Lower leg skin (tissue), 3 donors: ENCODE results near the gene SCRN1.

Experiments
- CTCF ChIP-seq, 3 donors: fragments of 450-650 bp; IDR thresholded peaks; one replicate each; pipeline ENCODE4 v1.5.1; 2016; ENCODE audit warnings: antibody characterized with exemption in 3 of 3, mild to moderate bottlenecking in 3 of 3, moderate library complexity in 2 of 3
- POLR2A ChIP-seq, 2 donors: fragments of 450-650 bp; IDR thresholded peaks; one replicate each; pipeline ENCODE4 v1.6.1; 2016 to 2017; ENCODE audit warnings: antibody characterized with exemption in 2 of 2, mild to moderate bottlenecking in 1 of 2, moderate library complexity in 1 of 2

GRCh38 chr7:29956487-29956836 lies 33.1 kb downstream of the SCRN1 start:
- TF ChIP-seq CTCF (IDR thresholded peaks at IDR 0.05) (no peak), POLR2A (IDR thresholded peaks at IDR 0.05) (no peak)
